Mammary epithelial cell (primary cell): ENCODE results near the gene MAN1A2.
"Not testable (repeated sequence)": the region's sequence is repeated elsewhere in the genome, so short reads cannot be mapped to it uniquely, and the experiment has no call there.

ENCODE experiments used
- EZH2 ChIP-seq: IDR thresholded peaks from 2 replicates; pipeline ENCODE4 v1.6.1; 2012; ENCODE audit warnings: low read length, inconsistent platforms, borderline replicate concordance
- TF ChIP-seq, protein P1 (sequence below), 2 donors: IDR thresholded peaks in 1 of 2; conservative IDR thresholded peaks in 1 of 2; 2 replicates each; pipeline ENCODE4 v1.5.1; 2011 to 2012; ENCODE audit warnings: inconsistent platforms in 2 of 2, low read length in 2 of 2, mild to moderate bottlenecking in 2 of 2, control low read depth in 1 of 2, low read depth in 1 of 2; ENCODE audit not compliant: insufficient read depth in 1 of 2; ENCODE audit errors: extremely low read depth in 1 of 2

DNA sequence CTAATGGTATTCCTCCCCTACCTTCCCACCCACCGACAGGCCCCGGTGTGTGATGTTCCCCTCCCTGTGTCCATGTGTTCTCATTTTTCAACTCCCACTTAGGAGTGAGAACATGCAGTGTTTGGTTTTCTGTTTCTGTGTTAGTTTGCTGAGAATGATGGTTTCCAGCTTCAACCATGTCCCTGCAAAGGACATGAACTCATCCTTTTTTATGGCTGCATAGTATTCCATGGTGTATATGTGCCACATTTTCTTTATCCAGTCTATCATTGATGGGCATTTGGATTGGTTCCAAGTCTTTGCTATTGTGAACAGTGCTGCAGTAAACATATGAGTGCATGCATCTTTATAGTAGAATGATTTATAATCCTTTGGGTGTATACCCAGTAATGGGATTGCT is 108.2 kb downstream of the MAN1A2 start:
- TF ChIP-seq, protein P1, sequence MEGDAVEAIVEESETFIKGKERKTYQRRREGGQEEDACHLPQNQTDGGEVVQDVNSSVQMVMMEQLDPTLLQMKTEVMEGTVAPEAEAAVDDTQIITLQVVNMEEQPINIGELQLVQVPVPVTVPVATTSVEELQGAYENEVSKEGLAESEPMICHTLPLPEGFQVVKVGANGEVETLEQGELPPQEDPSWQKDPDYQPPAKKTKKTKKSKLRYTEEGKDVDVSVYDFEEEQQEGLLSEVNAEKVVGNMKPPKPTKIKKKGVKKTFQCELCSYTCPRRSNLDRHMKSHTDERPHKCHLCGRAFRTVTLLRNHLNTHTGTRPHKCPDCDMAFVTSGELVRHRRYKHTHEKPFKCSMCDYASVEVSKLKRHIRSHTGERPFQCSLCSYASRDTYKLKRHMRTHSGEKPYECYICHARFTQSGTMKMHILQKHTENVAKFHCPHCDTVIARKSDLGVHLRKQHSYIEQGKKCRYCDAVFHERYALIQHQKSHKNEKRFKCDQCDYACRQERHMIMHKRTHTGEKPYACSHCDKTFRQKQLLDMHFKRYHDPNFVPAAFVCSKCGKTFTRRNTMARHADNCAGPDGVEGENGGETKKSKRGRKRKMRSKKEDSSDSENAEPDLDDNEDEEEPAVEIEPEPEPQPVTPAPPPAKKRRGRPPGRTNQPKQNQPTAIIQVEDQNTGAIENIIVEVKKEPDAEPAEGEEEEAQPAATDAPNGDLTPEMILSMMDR (conservative IDR thresholded peaks at IDR 0.05 in 1 of 2, IDR thresholded peaks at IDR 0.05 in 1 of 2; ENCODE audit: extremely low read depth in 1 of 2, insufficient read depth in 1 of 2, low read depth in 1 of 2, low read length in 2 of 2), result not testable (repeated sequence)
- TF ChIP-seq EZH2, result not testable (repeated sequence)
